ENCODE results near the gene PLCB3. TPM values are rescaled to one million over a fixed set of nuclear protein-coding genes. Genes with fewer than 3 reads are reported as not detected.
A peak's percentile ranks its signal among the peaks of the same experiment; 100 is the strongest.

PLCB3 gene
- total and polyA plus RNA-seq, 10 of the 15 experiments (the other 5 are each of a cell fraction or from before 2014, with no cell fraction given), result 0.03 to 10.3 (median 3.3) TPM

- intact Hi-C loops (cut with micrococcal nuclease; ENCODE audit: unreplicated experiment), result loop anchor here (1.0 to 2.0 kb wide), 3 partner anchors 17 to 101 kb away; partner anchors contain the start of genes FKBP2 and STIP1
- in situ Hi-C loops (cut with MboI), result loop anchor here (5.0 kb wide), 1 partner anchor 99 kb away; the partner anchor contains the start of gene CATSPERZ
Observed at GRCh38 chr11:64203421-64204079, 47.8 kb upstream of the PLCB3 start.

GRCh38 chr11:64204080-64204440 is 47.3 kb upstream of the PLCB3 start:
- no peak overlapping the region for H3K4me2 ChIP-seq (ENCODE audit: control insufficient read depth, insufficient read depth)
- intact Hi-C loops (cut with micrococcal nuclease; ENCODE audit: unreplicated experiment) (loop anchor here (1.0 to 2.0 kb wide), 3 partner anchors 17 to 100 kb away; partner anchors contain the start of genes FKBP2 and STIP1), in situ Hi-C loops (cut with MboI) (loop anchor here (5.0 kb wide), 1 partner anchor 98 kb away; the partner anchor contains the start of gene CATSPERZ)
- H3K36me3 ChIP-seq (ENCODE audit: control insufficient read depth in 2 of 2, insufficient read depth in 2 of 2, low read length in 1 of 2), result peaks cover 31 to 33% of the 10 kb centered on the region in 2 experiments
- no peaks in the 10 kb centered on the region for H3K9me3 ChIP-seq (replicated peaks; ENCODE audit: control insufficient read depth, insufficient read depth, low read length)
- no peak for FAIRE-seq
- H2AFZ ChIP-seq (ENCODE audit: control insufficient read depth, low read depth, low read length), result no peak overlapping the region
- ChIA-PET SMC1A (ENCODE audit: uncharacterized antibody, unreplicated experiment) (interaction anchor here (0.6 to 5.5 kb wide), 19 partner anchors 8 to 151 kb away, joined by 3 to 98 read pairs (median 5); partner anchors contain the start of genes CATSPERZ, ESRRA, FKBP2 and NUDT22), POLR2A (interaction anchor here (0.6 to 5.8 kb wide), 12 partner anchors 12 to 113 kb away, joined by 3 to 85 read pairs (median 23); partner anchors contain the start of genes CATSPERZ, ESRRA, FKBP2 and NUDT22), RAD21 (ENCODE audit: unreplicated experiment) (interaction anchor here (1.0 to 6.6 kb wide), 18 partner anchors 10 to 156 kb away, joined by 3 to 125 read pairs (median 8); partner anchors contain the start of genes BAD, CATSPERZ, DNAJC4 and ESRRA), CTCF (interaction anchor here (0.6 to 9.7 kb wide), 25 partner anchors 9 to 367 kb away, joined by 3 to 238 read pairs (median 5); partner anchors contain the start of genes BAD, CATSPERZ, DNAJC4 and ESRRA)
- H3K27ac ChIP-seq (ENCODE audit: control insufficient read depth, insufficient read depth), result no peak overlapping the region
- TSS peak; percentile 28 for BruUV-seq (replicated peaks)
- DNase-seq (ENCODE audit: low read depth, low spot score), result no peak
- peaks cover 37% of the 10 kb centered on the region for H3K79me2 ChIP-seq (ENCODE audit: control insufficient read depth, insufficient read depth, low read length)
- no peak for ATAC-seq
- no peak overlapping the region for H3K4me3 ChIP-seq
- no peaks in the 10 kb centered on the region for H4K20me1 ChIP-seq (ENCODE audit: control insufficient read depth, insufficient read depth)
- H3K9ac ChIP-seq (ENCODE audit: control insufficient read depth, insufficient read depth, low read length), result no peak overlapping the region
- peaks cover 26% of the 10 kb centered on the region for H3K4me1 ChIP-seq (ENCODE audit: control insufficient read depth, insufficient read depth, low read length)
- TF ChIP-seq, protein P1, sequence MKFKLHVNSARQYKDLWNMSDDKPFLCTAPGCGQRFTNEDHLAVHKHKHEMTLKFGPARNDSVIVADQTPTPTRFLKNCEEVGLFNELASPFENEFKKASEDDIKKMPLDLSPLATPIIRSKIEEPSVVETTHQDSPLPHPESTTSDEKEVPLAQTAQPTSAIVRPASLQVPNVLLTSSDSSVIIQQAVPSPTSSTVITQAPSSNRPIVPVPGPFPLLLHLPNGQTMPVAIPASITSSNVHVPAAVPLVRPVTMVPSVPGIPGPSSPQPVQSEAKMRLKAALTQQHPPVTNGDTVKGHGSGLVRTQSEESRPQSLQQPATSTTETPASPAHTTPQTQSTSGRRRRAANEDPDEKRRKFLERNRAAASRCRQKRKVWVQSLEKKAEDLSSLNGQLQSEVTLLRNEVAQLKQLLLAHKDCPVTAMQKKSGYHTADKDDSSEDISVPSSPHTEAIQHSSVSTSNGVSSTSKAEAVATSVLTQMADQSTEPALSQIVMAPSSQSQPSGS (IDR thresholded peaks at IDR 0.05; ENCODE audit: low read length), result no peak
- 86% methylated on average over 16 of the region's 16 CpGs for WGBS (ENCODE audit: insufficient coverage, insufficient replicate concordance, low lambda C conversion rate, missing lambda C conversion rate)
- H3K27me3 ChIP-seq (replicated peaks in 1 of 2; ENCODE audit: control insufficient read depth in 2 of 2, insufficient read depth in 2 of 2, low read length in 1 of 2), result no peaks in the 10 kb centered on the region

More at GRCh38 chr11:64203421-64204079, 47.8 kb upstream of the PLCB3 start:
- H3K9ac ChIP-seq (ENCODE audit: control insufficient read depth, insufficient read depth, low read length), result no peak overlapping the region
- H3K4me1 ChIP-seq (ENCODE audit: control insufficient read depth, insufficient read depth, low read length), result peaks cover 26% of the 10 kb centered on the region
- H3K27ac ChIP-seq (ENCODE audit: control insufficient read depth, insufficient read depth), result no peak overlapping the region
- ChIA-PET RAD21 (ENCODE audit: unreplicated experiment) (interaction anchor here (1.3 to 6.6 kb wide), 6 partner anchors 17 to 99 kb away, joined by 3 to 125 read pairs (median 44); partner anchors contain the start of genes CATSPERZ, ESRRA, FKBP2 and PPP1R14B), SMC1A (ENCODE audit: uncharacterized antibody, unreplicated experiment) (interaction anchor here (1.0 to 5.5 kb wide), 6 partner anchors 22 to 151 kb away, joined by 3 to 98 read pairs (median 6); partner anchors contain the start of genes CATSPERZ, ESRRA, NUDT22 and PPP1R14B), CTCF (interaction anchor here (0.6 to 9.7 kb wide), 12 partner anchors 8 to 152 kb away, joined by 3 to 238 read pairs (median 30); partner anchors contain the start of genes CATSPERZ, ESRRA, NUDT22 and PLCB3), POLR2A (interaction anchor here (0.7 to 5.8 kb wide), 4 partner anchors 17 to 114 kb away, joined by 3 to 70 read pairs (median 59); partner anchors contain the start of genes CATSPERZ, ESRRA, STIP1 and TRMT112)
- DNase-seq (ENCODE audit: low read depth, low spot score), result no peak
- H3K4me2 ChIP-seq (ENCODE audit: control insufficient read depth, insufficient read depth), result no peak overlapping the region
- H3K4me3 ChIP-seq, result no peak overlapping the region
- no peak overlapping the region for H2AFZ ChIP-seq (ENCODE audit: control insufficient read depth, low read depth, low read length)
- H4K20me1 ChIP-seq (ENCODE audit: control insufficient read depth, insufficient read depth), result no peaks in the 10 kb centered on the region
- no peak for TF ChIP-seq GATAD2B (conservative IDR thresholded peaks at IDR 0.05; ENCODE audit: low read depth)
- no peak for TF ChIP-seq POLR2AphosphoS2 (IDR thresholded peaks at IDR 0.05; ENCODE audit: low read depth, low read length)
- no peak for TF ChIP-seq CBFB (IDR thresholded peaks at IDR 0.05; ENCODE audit: low read depth)
- TF ChIP-seq IKZF2 (IDR thresholded peaks at IDR 0.05), result no peak
- WGBS (ENCODE audit: insufficient coverage, insufficient replicate concordance, low lambda C conversion rate, missing lambda C conversion rate), result 94% methylated on average over 27 of the region's 27 CpGs
- BruUV-seq (replicated peaks), result no TSS peak
- no peak for ATAC-seq
- no peaks in the 10 kb centered on the region for H3K9me3 ChIP-seq (replicated peaks; ENCODE audit: control insufficient read depth, insufficient read depth, low read length)
- H3K27me3 ChIP-seq (replicated peaks in 1 of 2; ENCODE audit: control insufficient read depth in 2 of 2, insufficient read depth in 2 of 2, low read length in 1 of 2), result no peaks in the 10 kb centered on the region
- FAIRE-seq, result no peak
- peaks cover 32% of the 10 kb centered on the region for H3K79me2 ChIP-seq (ENCODE audit: control insufficient read depth, insufficient read depth, low read length)
- H3K36me3 ChIP-seq (ENCODE audit: control insufficient read depth in 2 of 2, insufficient read depth in 2 of 2, low read length in 1 of 2), result peaks cover 31% of the 10 kb centered on the region in 2 experiments
